GM18517 (cell line): ENCODE measurements around the gene GABARAPL2.

ENCODE experiments used
- ATAC-seq: cut with Tn5 transposase; IDR thresholded peaks from one replicate; pipeline ENCODE4 v1.9.1; 2021; ENCODE audit warnings: mild to moderate bottlenecking, moderate library complexity; ENCODE audit not compliant: unreplicated experiment

Gene GABARAPL2

DNA sequence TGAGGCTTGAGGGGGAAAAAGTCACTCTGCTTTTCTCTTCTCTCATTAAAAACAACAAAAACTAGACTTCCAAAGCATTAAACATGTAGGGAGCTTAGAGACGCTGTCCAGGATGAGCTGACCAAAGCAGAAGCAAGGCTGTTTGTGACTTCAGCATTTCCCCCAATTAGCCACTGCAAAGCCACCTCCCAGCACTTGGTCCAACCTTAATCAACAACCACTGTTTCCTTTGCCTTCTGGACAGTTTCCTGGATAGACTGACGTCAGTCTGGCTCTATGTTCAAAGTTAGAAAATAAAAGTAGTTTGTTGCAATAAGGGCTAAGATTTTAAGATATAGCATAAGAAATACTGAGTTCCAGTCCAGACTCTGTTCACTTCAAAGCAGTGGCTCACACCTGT, 13.2 kb upstream of the GABARAPL2 start:
- ATAC-seq = no peak

DNA sequence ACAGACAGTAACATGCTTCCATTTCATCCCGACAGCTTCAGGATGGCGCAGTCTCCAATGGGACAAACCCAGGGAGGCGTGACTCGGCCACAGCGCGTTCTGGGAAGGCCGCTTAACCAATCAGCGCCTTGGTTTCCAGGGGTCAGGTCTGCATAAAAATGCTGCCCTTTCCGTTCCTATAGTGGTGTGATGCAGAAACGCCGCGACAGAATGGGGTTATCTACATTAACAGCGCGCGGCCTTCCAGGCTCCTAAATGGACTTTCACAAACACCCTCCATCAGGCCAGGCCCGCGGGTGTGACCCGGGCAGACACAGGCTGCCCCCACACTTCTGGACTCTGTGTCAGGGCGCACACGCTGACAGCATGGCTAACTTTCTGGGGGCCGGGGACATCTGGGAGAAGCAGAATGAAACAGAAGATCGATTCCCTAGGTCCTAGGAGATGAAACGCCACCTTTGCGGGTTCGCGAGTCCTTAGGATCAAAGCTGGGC, 10.9 kb upstream of the GABARAPL2 start:
- ATAC-seq = no peak

DNA sequence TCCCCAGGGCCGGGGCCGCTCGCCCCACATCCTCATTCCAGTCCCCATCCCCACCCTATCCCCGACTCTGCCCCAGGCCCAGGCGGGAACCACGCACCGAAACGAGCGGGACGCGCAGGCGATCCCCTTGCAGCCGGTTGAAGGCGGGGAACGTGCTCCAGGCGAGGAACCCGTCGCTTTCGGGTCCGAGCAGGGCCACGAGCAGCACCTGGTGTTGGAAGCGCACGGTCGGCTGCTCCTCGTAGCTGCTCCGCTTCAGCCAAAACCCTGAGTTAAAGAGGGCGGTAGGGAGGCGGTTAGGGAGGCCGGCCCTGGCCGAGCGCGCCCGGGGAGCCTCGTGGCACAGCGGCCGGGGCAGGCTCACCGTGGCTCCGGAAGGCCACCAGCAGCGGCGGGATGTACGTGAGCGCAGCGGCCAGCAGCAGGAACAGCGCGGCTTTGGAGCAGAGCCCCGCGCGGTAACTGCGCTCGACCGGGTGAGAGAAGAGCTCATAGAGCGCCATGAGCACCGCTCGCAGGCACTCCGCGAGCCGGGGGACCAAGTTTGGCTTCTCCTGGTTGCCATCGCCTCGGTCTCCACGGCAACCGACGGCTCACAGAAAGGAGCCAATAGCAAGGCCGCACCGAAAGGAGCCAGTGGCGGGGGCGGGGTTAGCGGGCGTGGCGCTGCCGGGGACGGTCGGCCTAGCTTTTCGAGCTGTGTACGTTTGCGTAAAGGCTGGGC, 10.3 kb upstream of the GABARAPL2 start, which contains the start of gene TMEM231:
Gene TMEM231 (minus strand): TSS at position 546 of the 724 bp plus-strand sequence. CDS start 43 bp downstream, at position 503.
- ATAC-seq = peak; percentile 96

- no peak for ATAC-seq
Measured at GRCh38 chr16:75556431-75556950, 9.7 kb upstream of the GABARAPL2 start.

DNA sequence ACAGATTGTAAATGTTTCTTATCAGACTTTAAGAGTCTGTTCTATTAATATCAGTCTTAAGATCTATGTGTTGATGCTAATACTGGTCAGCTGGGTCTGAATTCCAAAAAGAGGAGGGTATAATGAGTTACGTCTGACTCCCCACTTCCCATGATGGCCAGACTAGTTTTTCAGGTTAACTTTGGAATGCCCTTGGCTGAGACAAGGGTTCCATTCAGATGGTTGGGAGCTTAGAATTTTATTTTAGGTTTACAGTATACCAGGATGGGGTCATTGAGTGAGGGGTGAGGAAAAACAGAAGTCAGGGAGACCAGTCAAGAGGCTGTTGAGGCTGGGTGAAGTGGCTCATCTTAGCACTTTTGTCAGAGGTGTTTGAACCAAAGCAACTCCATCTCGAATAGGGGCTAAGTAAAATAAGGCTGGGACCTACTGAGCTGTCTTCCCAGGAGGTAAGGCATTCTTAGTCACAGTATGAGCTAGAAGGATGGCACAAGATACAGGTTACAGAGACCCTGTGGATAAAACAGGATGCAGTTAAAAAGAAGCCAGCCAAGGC, 7.3 kb upstream of the GABARAPL2 start:
- ATAC-seq = no peak

GRCh38 chr16:75559564-75560372, 6.4 kb upstream of the GABARAPL2 start:
- no peak for ATAC-seq

- peak; percentile 4 for ATAC-seq
Measured at GRCh38 chr16:75565640-75566039, 539 bp upstream of the GABARAPL2 start.

- peak; percentile 2 for ATAC-seq
Measured at GRCh38 chr16:75566758-75567255, 628 bp downstream of the GABARAPL2 start.

- no peak for ATAC-seq
Measured at GRCh38 chr16:75567911-75568310, 1.7 kb downstream of the GABARAPL2 start.

DNA sequence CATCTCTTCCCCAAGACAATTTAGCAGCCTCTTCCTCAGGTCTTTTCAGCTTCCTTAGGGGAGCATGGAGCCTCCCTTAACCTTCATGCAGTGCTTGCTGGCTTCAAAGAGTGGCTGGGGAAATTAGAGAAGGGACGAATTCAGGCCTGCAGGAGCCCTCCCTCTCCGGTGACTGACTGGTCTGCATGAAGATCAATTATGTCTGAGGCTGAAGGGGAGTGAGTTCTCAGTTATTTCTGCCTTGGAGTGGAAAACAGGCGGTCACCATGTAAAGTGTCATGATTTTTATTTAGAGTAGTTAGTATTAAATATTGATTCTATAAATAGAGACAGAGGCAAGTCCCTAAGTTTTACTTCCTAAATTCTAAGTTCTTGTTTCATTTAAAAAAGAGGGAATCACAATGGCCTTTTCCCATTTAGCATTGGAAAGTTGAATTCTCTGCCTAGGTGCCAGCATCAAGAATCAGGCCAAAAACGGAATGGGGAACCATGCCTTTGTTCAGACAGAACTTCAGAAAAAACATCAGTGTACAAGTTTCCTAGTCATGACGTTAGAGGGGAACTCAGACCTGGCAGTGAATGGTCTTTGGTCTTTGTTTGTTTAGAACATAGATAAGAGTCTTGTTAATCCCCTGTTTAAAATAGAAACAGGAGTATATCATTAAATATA, 4.4 kb downstream of the GABARAPL2 start:
- ATAC-seq = no peak

- ATAC-seq = no peak
Measured at GRCh38 chr16:75572864-75573542, 6.8 kb downstream of the GABARAPL2 start.

- no peak for ATAC-seq
Measured at GRCh38 chr16:75573955-75574354, 7.8 kb downstream of the GABARAPL2 start.

DNA sequence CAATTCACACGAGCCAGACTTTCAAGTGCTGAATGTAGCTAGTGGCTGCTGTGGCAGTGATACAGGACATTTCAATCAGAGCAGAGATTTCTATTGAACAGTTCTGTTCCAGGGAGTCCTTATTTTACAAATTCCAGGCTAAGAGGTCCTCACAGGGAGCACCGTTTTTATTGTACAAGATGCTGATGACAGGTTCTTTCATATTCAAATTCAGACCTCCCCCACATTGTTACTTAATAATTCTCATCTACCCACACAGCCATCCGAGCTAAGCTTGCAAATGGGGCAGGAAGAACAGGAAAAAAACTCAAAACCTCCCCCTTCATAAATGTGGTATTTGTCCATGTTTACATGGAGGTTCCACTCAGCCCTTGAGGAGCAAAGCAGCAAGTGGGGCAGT, 9.8 kb downstream of the GABARAPL2 start:
- no peak for ATAC-seq

- no peak for ATAC-seq
Measured at GRCh38 chr16:75576384-75576811, 10.2 kb downstream of the GABARAPL2 start.

DNA sequence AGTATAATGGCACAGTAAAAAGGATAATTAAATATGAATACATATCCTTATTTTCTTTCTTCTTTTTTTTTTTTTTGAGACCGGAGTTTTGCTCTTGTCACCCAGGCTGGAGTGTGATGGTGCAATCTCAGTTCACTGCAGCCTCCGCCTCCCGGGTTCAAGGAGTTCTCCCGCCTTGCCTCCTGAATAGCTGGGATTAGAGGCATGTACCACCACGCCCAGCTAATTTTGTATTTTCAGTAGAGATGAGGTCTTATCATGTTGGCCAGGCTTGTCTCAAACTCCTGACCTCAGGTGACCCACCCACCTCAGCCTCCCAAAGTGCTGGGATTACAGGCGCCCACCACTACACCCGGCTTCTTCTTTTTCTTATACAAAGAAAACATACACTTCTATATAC, 12.0 kb downstream of the GABARAPL2 start:
- no peak for ATAC-seq

DNA sequence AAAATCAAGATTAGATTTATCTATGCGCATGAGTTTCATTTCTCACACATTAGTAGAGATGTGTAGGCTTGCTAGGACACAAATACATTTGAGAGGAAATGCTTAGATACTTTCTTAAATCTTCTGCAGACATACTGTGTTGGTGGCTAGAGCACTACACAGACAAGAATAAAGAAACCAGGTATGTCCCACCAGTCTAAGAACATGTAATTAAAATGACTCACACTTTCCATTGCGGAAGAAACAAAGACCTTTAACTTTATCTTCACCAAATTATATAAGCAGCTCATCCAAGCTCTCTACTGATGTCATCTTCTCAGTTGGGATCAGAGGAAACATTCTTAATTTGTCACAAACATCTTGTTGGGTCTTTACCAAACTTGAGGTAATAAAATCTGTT, 12.5 kb downstream of the GABARAPL2 start:
- no peak for ATAC-seq

- ATAC-seq = no peak
Measured at GRCh38 chr16:75579281-75579834, 13.2 kb downstream of the GABARAPL2 start.

- ATAC-seq = peak; percentile 68
Measured at GRCh38 chr16:75584108-75584507, 17.9 kb downstream of the GABARAPL2 start.

DNA sequence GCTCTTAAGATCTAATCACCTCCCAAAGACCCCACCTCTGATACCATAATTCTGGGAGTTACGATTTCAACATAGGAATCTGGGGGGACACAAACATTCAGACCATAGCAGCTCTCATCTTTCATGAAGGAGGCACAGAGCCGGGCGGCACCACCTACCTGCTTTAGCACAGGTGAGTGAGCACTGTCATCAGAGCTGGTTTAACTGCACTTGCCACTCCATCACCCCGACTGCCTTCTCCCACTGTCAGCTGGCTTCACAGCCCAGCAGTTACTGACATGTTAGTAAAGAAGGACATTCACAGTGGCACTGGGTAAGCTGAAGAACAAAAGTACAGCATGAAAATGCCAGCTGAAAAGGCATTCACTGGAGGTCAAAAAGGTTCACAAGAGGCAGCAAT, 22.5 kb downstream of the GABARAPL2 start:
- no peak for ATAC-seq

- no peak for ATAC-seq
Measured at GRCh38 chr16:75589306-75589705, 23.1 kb downstream of the GABARAPL2 start.
